Ishikawa (cell line): ENCODE results near the gene EPHA6.

ENCODE experiments used
- CEBPB ChIP-seq: IDR thresholded peaks from 2 replicates; pipeline ENCODE4 v1.6.1; 2012
- CREB1 ChIP-seq: IDR thresholded peaks from 2 replicates; pipeline ENCODE4 v1.6.1; 2012; ENCODE audit warnings: low read depth
- EGR1 ChIP-seq: IDR thresholded peaks from 2 replicates; pipeline ENCODE4 v1.6.1; 2012
- EP300 ChIP-seq: IDR thresholded peaks from 2 replicates; pipeline ENCODE4 v1.6.1; 2012; ENCODE audit warnings: borderline replicate concordance
- FOXM1 ChIP-seq: IDR thresholded peaks from 2 replicates; pipeline ENCODE4 v1.6.1; 2012; ENCODE audit warnings: low read depth, borderline replicate concordance
- NFIC ChIP-seq: IDR thresholded peaks from 2 replicates; pipeline ENCODE4 v1.6.1; 2012
- RAD21 ChIP-seq: IDR thresholded peaks from 2 replicates; pipeline ENCODE4 v1.6.1; 2012; ENCODE audit warnings: low read depth
- TAF1 ChIP-seq: IDR thresholded peaks from 2 replicates; pipeline ENCODE4 v1.6.1; 2012; ENCODE audit warnings: low read depth, mild to moderate bottlenecking
- TCF12 ChIP-seq: IDR thresholded peaks from 2 replicates; pipeline ENCODE4 v1.6.1; 2012; ENCODE audit warnings: low read depth
- TEAD4 ChIP-seq: IDR thresholded peaks from 2 replicates; pipeline ENCODE4 v1.6.1; 2012
- YY1 ChIP-seq: IDR thresholded peaks from 2 replicates; pipeline ENCODE4 v1.6.1; 2012; ENCODE audit warnings: low read depth
- ZBTB7A ChIP-seq: IDR thresholded peaks from 2 replicates; pipeline ENCODE4 v1.6.1; 2012; ENCODE audit warnings: low read depth
- TF ChIP-seq, protein P1 (sequence below): IDR thresholded peaks from 2 replicates; pipeline ENCODE4 v1.6.1; 2012
- TF ChIP-seq, protein P2 (sequence below): IDR thresholded peaks from 2 replicates; pipeline ENCODE4 v1.6.1; 2012; ENCODE audit warnings: low read depth, mild to moderate bottlenecking
- TF ChIP-seq, protein P3 (sequence below): IDR thresholded peaks from 2 replicates; pipeline ENCODE4 v1.6.1; 2012

The EPHA6 gene

DNA sequence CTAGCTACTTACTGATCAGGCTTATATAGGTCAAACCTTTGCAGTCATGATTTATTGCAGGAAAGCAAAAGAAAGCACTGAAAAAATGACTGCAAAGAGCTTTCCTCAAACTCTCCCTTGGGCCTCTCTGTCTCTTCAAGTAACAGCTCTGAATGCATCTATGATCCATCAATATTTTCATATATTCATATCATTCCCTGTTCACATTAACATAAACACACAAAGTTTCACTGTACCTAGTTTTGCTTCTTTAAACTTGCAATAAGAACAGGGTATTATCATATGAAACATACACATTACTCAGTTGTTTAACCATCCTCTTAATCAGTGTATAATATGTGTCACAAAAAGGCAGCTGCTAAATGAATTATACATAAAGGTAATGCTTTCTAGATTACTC, 842.2 kb downstream of the EPHA6 start:
- TF ChIP-seq EP300, result no peak

DNA sequence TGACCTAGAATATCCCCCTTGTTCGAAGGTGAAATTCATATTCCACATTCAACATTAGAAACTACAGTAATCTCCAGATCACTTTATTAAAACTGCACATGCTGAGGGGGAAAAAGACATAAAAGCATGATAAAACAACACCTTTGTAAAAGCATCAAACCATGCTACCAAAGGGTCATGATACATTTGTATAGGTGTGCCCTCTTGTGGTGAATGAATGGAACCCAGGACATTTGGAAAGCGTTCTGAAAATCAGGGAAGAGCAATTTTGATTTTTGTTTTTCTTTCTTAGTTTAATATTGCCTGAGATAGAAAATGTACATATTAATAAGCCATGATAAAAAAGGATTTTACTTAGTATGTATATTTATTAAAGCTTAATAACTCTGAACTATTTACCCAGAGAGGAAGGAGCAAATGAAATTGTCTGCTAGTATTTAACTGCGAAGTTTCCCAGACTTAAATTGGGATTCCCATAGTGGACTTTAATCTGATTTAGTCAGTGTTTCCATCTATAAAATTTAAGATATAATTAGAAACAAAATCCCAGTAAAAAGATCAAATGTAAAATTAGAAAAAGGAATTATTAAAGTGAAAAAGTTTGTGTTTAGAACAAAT, 844.4 kb downstream of the EPHA6 start:
- TF ChIP-seq RAD21, result peak; percentile 79
- TF ChIP-seq YY1, result no peak

DNA sequence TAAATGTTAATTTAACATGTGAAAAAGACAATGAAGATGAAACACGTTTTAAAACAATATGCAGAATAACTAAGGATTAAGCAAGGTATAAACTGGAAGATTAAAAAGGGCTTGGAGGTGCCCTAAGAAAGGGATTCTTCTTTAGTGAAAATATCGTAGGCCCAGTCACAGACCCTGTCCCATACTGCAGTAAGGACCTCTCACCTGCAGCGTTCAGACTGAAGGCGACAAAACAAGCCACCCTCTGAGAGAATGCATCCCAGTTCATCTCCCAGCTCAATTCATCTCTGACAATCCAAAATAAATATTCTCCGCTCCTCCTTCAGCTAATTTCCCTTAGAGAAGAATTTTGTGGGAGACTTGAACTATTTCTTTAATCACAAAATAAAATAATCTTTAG, 847.9 kb downstream of the EPHA6 start:
- TF ChIP-seq TAF1 (no peak), NFIC (no peak), CREB1 (no peak), FOXM1 (no peak), EGR1 (no peak), RAD21 (no peak), YY1 (no peak), TCF12 (no peak), EP300 (no peak)
- TF ChIP-seq, protein P1, sequence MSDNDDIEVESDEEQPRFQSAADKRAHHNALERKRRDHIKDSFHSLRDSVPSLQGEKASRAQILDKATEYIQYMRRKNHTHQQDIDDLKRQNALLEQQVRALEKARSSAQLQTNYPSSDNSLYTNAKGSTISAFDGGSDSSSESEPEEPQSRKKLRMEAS, result no peak
- TF ChIP-seq, protein P2, sequence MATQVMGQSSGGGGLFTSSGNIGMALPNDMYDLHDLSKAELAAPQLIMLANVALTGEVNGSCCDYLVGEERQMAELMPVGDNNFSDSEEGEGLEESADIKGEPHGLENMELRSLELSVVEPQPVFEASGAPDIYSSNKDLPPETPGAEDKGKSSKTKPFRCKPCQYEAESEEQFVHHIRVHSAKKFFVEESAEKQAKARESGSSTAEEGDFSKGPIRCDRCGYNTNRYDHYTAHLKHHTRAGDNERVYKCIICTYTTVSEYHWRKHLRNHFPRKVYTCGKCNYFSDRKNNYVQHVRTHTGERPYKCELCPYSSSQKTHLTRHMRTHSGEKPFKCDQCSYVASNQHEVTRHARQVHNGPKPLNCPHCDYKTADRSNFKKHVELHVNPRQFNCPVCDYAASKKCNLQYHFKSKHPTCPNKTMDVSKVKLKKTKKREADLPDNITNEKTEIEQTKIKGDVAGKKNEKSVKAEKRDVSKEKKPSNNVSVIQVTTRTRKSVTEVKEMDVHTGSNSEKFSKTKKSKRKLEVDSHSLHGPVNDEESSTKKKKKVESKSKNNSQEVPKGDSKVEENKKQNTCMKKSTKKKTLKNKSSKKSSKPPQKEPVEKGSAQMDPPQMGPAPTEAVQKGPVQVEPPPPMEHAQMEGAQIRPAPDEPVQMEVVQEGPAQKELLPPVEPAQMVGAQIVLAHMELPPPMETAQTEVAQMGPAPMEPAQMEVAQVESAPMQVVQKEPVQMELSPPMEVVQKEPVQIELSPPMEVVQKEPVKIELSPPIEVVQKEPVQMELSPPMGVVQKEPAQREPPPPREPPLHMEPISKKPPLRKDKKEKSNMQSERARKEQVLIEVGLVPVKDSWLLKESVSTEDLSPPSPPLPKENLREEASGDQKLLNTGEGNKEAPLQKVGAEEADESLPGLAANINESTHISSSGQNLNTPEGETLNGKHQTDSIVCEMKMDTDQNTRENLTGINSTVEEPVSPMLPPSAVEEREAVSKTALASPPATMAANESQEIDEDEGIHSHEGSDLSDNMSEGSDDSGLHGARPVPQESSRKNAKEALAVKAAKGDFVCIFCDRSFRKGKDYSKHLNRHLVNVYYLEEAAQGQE, result no peak
- TF ChIP-seq, protein P3, sequence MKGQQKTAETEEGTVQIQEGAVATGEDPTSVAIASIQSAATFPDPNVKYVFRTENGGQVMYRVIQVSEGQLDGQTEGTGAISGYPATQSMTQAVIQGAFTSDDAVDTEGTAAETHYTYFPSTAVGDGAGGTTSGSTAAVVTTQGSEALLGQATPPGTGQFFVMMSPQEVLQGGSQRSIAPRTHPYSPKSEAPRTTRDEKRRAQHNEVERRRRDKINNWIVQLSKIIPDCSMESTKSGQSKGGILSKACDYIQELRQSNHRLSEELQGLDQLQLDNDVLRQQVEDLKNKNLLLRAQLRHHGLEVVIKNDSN, result no peak

DNA sequence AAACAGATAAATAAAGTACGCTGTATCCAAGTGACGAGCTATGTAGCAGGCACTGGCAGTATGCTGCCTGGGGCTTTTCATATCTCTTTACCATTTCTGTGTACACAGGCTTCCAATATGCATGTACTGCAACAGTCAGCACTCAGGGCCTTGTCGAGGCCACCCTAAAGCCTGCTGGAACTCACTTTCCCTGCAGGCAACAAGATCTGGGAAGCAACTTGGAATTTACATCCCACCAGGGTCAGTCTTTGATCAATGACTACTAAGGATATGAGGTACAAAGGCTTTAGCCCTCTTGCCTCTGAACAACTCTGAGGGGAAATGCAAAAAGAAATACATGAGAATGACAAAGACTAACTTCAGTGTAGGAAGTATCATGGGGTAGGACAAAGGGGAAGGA, 848.4 kb downstream of the EPHA6 start:
- TF ChIP-seq RAD21, result no peak
- TF ChIP-seq, protein P1, result no peak
- TF ChIP-seq TAF1, result no peak
- no peak for TF ChIP-seq NFIC
- no peak for TF ChIP-seq FOXM1

DNA sequence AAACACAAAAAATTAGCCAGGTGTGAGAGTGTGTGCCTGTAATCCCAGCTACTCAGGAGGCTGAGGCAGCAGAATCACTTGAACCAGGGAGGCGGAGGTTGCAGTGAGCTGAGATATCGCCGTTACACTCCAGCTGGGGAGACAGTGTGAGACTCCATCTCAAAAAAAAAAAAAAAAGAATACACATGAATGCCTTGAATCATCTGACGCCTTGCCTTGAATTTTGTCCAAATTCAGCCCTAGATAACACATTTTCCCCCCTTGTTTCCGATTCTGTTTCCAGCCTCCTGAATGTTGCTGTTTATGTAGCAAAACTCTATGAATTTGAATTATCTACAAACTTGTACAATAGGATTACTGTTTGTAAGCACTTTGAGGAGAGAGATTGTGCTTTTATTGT, 851.5 kb downstream of the EPHA6 start:
- no peak for TF ChIP-seq TCF12
- TF ChIP-seq, protein P1, result no peak
- TF ChIP-seq ZBTB7A, result no peak
- no peak for TF ChIP-seq TEAD4
- TF ChIP-seq EGR1, result no peak
- no peak for TF ChIP-seq TAF1
- TF ChIP-seq EP300, result no peak
- TF ChIP-seq FOXM1, result no peak

DNA sequence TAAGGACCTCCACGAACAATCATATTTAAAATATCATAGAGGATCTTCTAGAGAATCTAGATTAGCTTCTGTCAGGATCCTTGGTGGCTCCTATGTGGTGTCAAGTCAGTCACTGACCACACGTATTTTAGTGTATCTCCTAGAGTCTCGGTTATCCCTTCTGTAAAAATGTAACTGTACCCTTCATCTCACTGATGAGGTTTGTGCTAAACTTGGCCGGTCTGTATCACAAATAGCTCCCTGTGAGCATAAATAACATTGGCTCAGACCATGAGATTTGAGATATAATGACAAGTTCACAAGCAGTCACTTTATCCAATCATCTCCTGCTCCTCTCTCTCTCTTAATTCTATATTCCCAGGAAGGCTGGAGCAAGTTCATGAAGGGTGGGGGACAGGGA, 856.6 kb downstream of the EPHA6 start:
- no peak for TF ChIP-seq CREB1
- TF ChIP-seq, protein P2, result no peak
- no peak for TF ChIP-seq EGR1
- TF ChIP-seq, protein P1, result no peak
- TF ChIP-seq CEBPB, result no peak
- TF ChIP-seq TEAD4, result no peak
- no peak for TF ChIP-seq RAD21
- TF ChIP-seq ZBTB7A, result no peak
- no peak for TF ChIP-seq TAF1
- TF ChIP-seq TCF12, result no peak
- TF ChIP-seq, protein P3, result no peak
- TF ChIP-seq NFIC, result no peak
